Measurements from ENCODE around the gene SLC6A7. TPM values are rescaled to one million over a fixed set of nuclear protein-coding genes. Genes with fewer than 3 reads are reported as not detected.

SLC6A7 gene
- total RNA-seq (2022; extraction: Qiagen RNA extraction; ENCODE audit: low read depth) = 0.02 to 0.06 TPM (median 0.03 TPM) in 4 of 5 replicates, not detected in the other

DNA sequence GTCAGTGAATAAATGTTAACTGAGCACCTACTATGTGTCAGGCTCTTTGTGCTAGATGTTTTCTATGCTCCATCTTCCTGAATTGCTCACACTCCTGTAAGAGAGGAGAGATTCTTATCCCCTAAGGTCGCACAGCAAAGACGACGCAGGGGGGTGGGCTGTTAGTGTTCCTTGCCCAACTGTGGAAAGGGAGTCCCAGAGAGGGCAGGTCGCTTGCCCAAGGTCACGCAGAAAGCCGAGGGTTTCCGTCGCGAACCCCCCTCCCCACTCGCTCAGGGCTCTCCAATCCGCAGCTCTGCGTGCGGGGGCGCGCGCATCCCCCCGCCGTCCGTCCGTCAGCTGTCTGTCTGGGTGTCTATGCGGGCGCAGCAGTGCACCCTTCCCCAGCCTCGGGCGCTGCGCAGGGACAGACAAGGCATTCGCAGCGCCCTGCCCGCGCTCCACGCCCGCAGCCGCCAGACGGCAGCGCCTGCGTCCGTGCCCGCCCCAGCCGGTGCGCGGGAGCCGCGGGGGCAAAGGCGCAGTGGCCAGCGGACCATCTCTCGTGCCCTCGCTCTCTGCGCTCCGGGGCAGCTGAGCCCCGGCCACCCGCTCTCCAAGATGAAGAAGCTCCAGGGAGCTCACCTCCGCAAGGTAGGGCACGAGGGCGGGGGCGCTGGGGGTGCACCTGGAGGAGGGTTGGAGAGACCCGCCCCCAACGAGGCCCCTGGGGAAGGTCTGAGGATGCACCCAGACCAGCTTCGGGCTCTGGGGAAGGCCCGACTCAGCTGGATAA lies at the start of gene SLC6A7:
Gene SLC6A7, plus strand, starts transcription at position 335 of the 775 bp plus-strand sequence. Its CDS starts 266 bp downstream, at position 601.

DNA sequence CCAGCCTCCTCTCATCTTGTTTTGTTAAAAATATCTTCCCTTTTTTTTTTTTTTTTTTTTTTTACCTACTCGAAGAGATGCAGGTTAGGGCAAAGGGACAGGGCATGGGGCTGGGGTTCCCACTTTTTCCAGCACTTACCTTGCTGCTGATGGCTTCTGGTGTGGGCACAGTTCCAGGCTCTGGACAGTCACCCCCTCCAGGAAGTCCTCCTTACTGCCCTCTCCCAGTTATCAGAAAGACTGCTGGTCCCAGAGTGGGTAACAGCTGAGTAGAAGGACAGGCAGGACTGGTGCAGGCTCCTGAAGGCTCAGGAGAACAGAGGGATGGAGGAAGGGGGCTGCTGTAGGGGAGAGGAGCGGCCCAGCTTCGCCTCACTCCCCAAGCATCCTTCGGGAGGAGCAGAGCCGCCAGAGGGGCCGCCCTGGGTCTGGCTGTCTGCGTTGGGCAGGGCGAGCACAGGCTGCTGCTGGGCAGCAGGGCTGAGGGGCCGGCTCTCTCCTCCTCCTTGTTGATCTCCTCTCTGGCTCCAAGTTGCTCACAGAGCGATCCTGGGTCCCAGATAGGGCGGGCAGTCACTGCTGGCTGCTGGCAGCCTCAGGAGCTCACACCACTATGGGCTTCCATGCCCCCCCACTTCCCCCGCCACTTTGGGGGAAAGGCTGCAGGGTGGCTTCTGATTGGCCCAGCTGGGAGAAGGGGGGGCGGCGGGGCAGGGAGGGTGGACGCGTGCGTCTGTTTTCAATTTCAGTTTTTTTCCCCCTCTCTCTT lies 34.4 kb upstream of the SLC6A7 start, which contains the start of gene PDGFRB:
Gene PDGFRB, minus strand, starts transcription at position 588 of the 769 bp plus-strand sequence. CDS start 18,798 bp downstream, outside the sequence.

DNA sequence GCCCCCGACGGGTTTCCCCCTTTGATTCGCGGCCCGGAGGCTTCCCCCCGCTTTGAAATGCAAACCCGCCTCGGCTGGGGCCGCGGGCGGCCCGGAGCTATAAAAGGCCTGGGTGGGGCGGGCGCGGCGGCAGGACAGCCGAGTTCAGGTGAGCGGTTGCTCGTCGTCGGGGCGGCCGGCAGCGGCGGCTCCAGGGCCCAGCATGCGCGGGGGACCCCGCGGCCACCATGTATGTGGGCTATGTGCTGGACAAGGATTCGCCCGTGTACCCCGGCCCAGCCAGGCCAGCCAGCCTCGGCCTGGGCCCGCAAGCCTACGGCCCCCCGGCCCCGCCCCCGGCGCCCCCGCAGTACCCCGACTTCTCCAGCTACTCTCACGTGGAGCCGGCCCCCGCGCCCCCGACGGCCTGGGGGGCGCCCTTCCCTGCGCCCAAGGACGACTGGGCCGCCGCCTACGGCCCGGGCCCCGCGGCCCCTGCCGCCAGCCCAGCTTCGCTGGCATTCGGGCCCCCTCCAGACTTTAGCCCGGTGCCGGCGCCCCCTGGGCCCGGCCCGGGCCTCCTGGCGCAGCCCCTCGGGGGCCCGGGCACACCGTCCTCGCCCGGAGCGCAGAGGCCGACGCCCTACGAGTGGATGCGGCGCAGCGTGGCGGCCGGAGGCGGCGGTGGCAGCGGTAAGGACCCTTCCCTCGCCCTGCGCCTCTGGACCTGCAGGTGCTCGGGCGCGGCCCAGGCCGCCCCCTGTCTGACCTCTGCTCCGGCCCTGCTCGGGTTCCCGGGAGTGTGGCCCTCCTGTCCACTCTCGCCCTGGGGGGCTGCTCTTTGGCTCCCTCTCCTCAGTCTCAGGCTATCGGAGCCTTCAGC lies 23.0 kb upstream of the SLC6A7 start, which contains the start of gene CDX1:
Gene CDX1, plus strand, starts transcription at position 129 of the 862 bp plus-strand sequence. Its CDS starts 99 bp downstream, at position 228.

Other genes starting within 250 kb of the SLC6A7 start
- 0.11 to 0.18 TPM (median 0.14 TPM) in 5 replicates for gene PDE6A, start 245.3 kb upstream of the SLC6A7 start, total RNA-seq (2022; extraction: Qiagen RNA extraction; ENCODE audit: low read depth)
- gene SLC26A2, start 229.3 kb upstream of the SLC6A7 start, total RNA-seq (2022; extraction: Qiagen RNA extraction; ENCODE audit: low read depth) = 23.0 to 36.5 TPM (median 29.5 TPM) in 5 replicates
- 5.2 to 6.4 TPM (median 5.4 TPM) in 5 replicates for gene TIGD6, start 189.4 kb upstream of the SLC6A7 start, total RNA-seq (2022; extraction: Qiagen RNA extraction; ENCODE audit: low read depth)
- gene HMGXB3, start 189.3 kb upstream of the SLC6A7 start, total RNA-seq (2022; extraction: Qiagen RNA extraction; ENCODE audit: low read depth) = 29.7 to 31.9 TPM (median 31.4 TPM) in 5 replicates
- gene CSF1R, start 103.5 kb upstream of the SLC6A7 start, total RNA-seq (2022; extraction: Qiagen RNA extraction; ENCODE audit: low read depth) = 0.05 to 0.37 TPM (median 0.09 TPM) in 5 replicates
- gene PDGFRB, start 34.2 kb upstream of the SLC6A7 start, total RNA-seq (2022; extraction: Qiagen RNA extraction; ENCODE audit: low read depth) = 0.08 to 0.36 TPM (median 0.09 TPM) in 5 replicates
- gene CDX1, start 23.3 kb upstream of the SLC6A7 start, total RNA-seq (2022; extraction: Qiagen RNA extraction; ENCODE audit: low read depth) = not detected in 5 replicates
- gene CAMK2A, start 99.7 kb downstream of the SLC6A7 start, total RNA-seq (2022; extraction: Qiagen RNA extraction; ENCODE audit: low read depth) = 0.96 to 1.4 TPM (median 1.0 TPM) in 5 replicates
- 41.1 to 52.9 TPM (median 45.5 TPM) in 5 replicates for gene ARSI, start 112.8 kb downstream of the SLC6A7 start, total RNA-seq (2022; extraction: Qiagen RNA extraction; ENCODE audit: low read depth)
- 71.4 to 102 TPM (median 88.1 TPM) in 5 replicates for gene TCOF1, start 167.6 kb downstream of the SLC6A7 start, total RNA-seq (2022; extraction: Qiagen RNA extraction; ENCODE audit: low read depth)
- gene CD74, start 222.8 kb downstream of the SLC6A7 start, total RNA-seq (2022; extraction: Qiagen RNA extraction; ENCODE audit: low read depth) = 0.08 to 0.36 TPM (median 0.12 TPM) in 3 of 5 replicates, not detected in the others